Karpas-422 (cell line): ENCODE measurements around the gene ANGPTL4. TPM values are rescaled to one million over a fixed set of nuclear protein-coding genes. Genes with fewer than 3 reads are reported as not detected.
A peak's percentile ranks its signal among the peaks of the same experiment; 100 is the strongest.
"Not testable (repeated sequence)": the region's sequence is repeated elsewhere in the genome, so short reads cannot be mapped to it uniquely, and the experiment has no call there.

Experiments
- DNase-seq: peaks from one replicate; pipeline ENCODE4 v3.0.0-alpha.2; 2015
- H2AFZ ChIP-seq: fragments of 200-600 bp; sonication (generic); 2 replicates; pipeline ENCODE4 v1.6.1; 2014; ENCODE audit warnings: antibody characterized with exemption, low read length, mixed read lengths
- H3K27ac ChIP-seq: fragments of 200-600 bp; sonication (generic); 2 replicates; pipeline ENCODE4 v1.5.1; 2014; ENCODE audit warnings: mild to moderate bottlenecking, low read length, moderate library complexity
- H3K27me3 ChIP-seq: fragments of 200-600 bp; sonication (generic); 2 replicates; pipeline ENCODE4 v1.6.1; 2014; ENCODE audit warnings: low read length, mixed read lengths
- H3K36me3 ChIP-seq: fragments of 200-600 bp; sonication (generic); 2 replicates; pipeline ENCODE4 v1.6.1; 2014; ENCODE audit warnings: low read length, mixed read lengths; ENCODE audit not compliant: insufficient read depth
- H3K4me1 ChIP-seq: fragments of 200-600 bp; sonication (generic); 2 replicates; pipeline ENCODE4 v1.6.1; 2014; ENCODE audit warnings: mild to moderate bottlenecking, low read length, mixed read lengths
- H3K4me2 ChIP-seq: fragments of 200-600 bp; sonication (generic); 2 replicates; pipeline ENCODE4 v1.6.1; 2014; ENCODE audit warnings: low read length, low read depth, mild to moderate bottlenecking; ENCODE audit not compliant: poor library complexity, severe bottlenecking
- H3K4me3 ChIP-seq: fragments of 200-600 bp; sonication (generic); 2 replicates; pipeline ENCODE4 v1.5.1; 2014; ENCODE audit warnings: mild to moderate bottlenecking, antibody characterized with exemption, low read length, mixed read lengths
- H3K79me2 ChIP-seq: fragments of 200-600 bp; sonication (generic); 2 replicates; pipeline ENCODE4 v1.6.1; 2014; ENCODE audit warnings: mild to moderate bottlenecking, low read length, mixed read lengths
- H3K9ac ChIP-seq: fragments of 200-600 bp; sonication (generic); 2 replicates; pipeline ENCODE4 v1.6.0; 2014; ENCODE audit warnings: low read length
- H3K9me2 ChIP-seq: fragments of 200-600 bp; sonication (generic), shearing (Covaris generic); replicated peaks from 2 replicates; pipeline ENCODE4 v1.6.0; 2014; ENCODE audit warnings: mild to moderate bottlenecking, low read length, moderate library complexity; ENCODE audit not compliant: insufficient read depth
- H3K9me3 ChIP-seq: fragments of 300-700, 200-600 bp; sonication (generic); 2 replicates; pipeline ENCODE4 v1.6.1; 2014; ENCODE audit warnings: low read length, mixed read lengths
- H4K20me1 ChIP-seq: fragments of 200-600 bp; sonication (generic); 2 replicates; pipeline ENCODE4 v1.6.1; 2014; ENCODE audit warnings: mild to moderate bottlenecking, antibody characterized with exemption, low read length, low read depth; ENCODE audit not compliant: insufficient read depth
- total RNA-seq: library from RNA; depleted of rRNA; stranded (reverse); fragments of >200 nt; shearing (Covaris generic); gene quantifications from 2 replicates; pipeline ENCODE4 v1.2.3, GENCODE V29; 2014; ENCODE audit warnings: low replicate concordance

ANGPTL4 gene
- total RNA-seq, 1 experiment from 2014 or later, result not detected

- Histone ChIP-seq H3K4me2 (no peak overlapping the region), H3K27ac (no peak overlapping the region), H4K20me1 (no peaks in the 10 kb centered on the region), H2AFZ (no peak overlapping the region), H3K4me1 (peaks cover under 1% of the 10 kb centered on the region; the same call in 1 of the 2 replicates), H3K27me3 (no peaks in the 10 kb centered on the region), H3K79me2 (no peaks in the 10 kb centered on the region), H3K36me3 (no peaks in the 10 kb centered on the region), H3K9me2 (no peaks in the 10 kb centered on the region), H3K9ac (no peak overlapping the region), H3K9me3 (no peaks in the 10 kb centered on the region), H3K4me3 (no peak overlapping the region)
- no peak for DNase-seq
Measured at GRCh38 chr19:8337728-8338127, 26.2 kb upstream of the ANGPTL4 start.

GRCh38 chr19:8338835-8339234, 25.1 kb upstream of the ANGPTL4 start:
- H3K27ac ChIP-seq, result no peak overlapping the region
- no peaks in the 10 kb centered on the region for H3K9me2 ChIP-seq
- no peaks in the 10 kb centered on the region for H4K20me1 ChIP-seq
- H3K4me3 ChIP-seq, result no peak overlapping the region
- no peak for DNase-seq
- H3K4me1 ChIP-seq, result peaks cover 6% of the 10 kb centered on the region
- no peak overlapping the region for H3K4me2 ChIP-seq
- no peak overlapping the region for H2AFZ ChIP-seq
- H3K27me3 ChIP-seq, result no peaks in the 10 kb centered on the region
- H3K9ac ChIP-seq, result no peak overlapping the region
- H3K36me3 ChIP-seq, result no peaks in the 10 kb centered on the region
- no peaks in the 10 kb centered on the region for H3K79me2 ChIP-seq
- no peaks in the 10 kb centered on the region for H3K9me3 ChIP-seq

GRCh38 chr19:8340341-8341096, 23.4 kb upstream of the ANGPTL4 start:
- DNase-seq, result no peak
- H3K27ac ChIP-seq, result no peak overlapping the region
- no peaks in the 10 kb centered on the region for H3K36me3 ChIP-seq
- H3K4me1 ChIP-seq, result peaks cover 6% of the 10 kb centered on the region
- no peaks in the 10 kb centered on the region for H3K9me3 ChIP-seq
- no peak overlapping the region for H3K4me3 ChIP-seq
- H3K4me2 ChIP-seq, result no peak overlapping the region
- no peak overlapping the region for H2AFZ ChIP-seq
- H4K20me1 ChIP-seq, result no peaks in the 10 kb centered on the region
- no peak overlapping the region for H3K9ac ChIP-seq
- no peaks in the 10 kb centered on the region for H3K79me2 ChIP-seq
- H3K27me3 ChIP-seq, result no peaks in the 10 kb centered on the region
- no peaks in the 10 kb centered on the region for H3K9me2 ChIP-seq

GRCh38 chr19:8341504-8341903, 22.5 kb upstream of the ANGPTL4 start:
- DNase-seq, H3K4me1 ChIP-seq, H3K4me3 ChIP-seq, H3K36me3 ChIP-seq, H4K20me1 ChIP-seq, H3K9ac ChIP-seq, H3K79me2 ChIP-seq, H3K9me2 ChIP-seq, H3K9me3 ChIP-seq, H3K27me3 ChIP-seq, H3K27ac ChIP-seq, H3K4me2 ChIP-seq, H2AFZ ChIP-seq: not testable (repeated sequence)

- DNase-seq, result no peak
- Histone ChIP-seq H3K4me1 (peaks cover 6% of the 10 kb centered on the region), H3K4me2 (no peak overlapping the region), H2AFZ (no peak overlapping the region), H3K27ac (no peak overlapping the region), H4K20me1 (no peaks in the 10 kb centered on the region), H3K9me2 (no peaks in the 10 kb centered on the region), H3K79me2 (no peaks in the 10 kb centered on the region), H3K27me3 (no peaks in the 10 kb centered on the region), H3K9me3 (no peaks in the 10 kb centered on the region), H3K4me3 (no peak overlapping the region), H3K9ac (no peak overlapping the region), H3K36me3 (no peaks in the 10 kb centered on the region)
Measured at GRCh38 chr19:8342316-8342683, 21.7 kb upstream of the ANGPTL4 start.

GRCh38 chr19:8342684-8343482, 21.1 kb upstream of the ANGPTL4 start, which contains the start of gene KANK3:
KANK3 (minus strand) TSS chr19:8343262; CDS start chr19:8337828, 5,434 bp downstream.
- no peaks in the 10 kb centered on the region for H3K79me2 ChIP-seq
- H3K4me3 ChIP-seq, result peak within 1 kb of the TSS; percentile 38; the same call in 1 of the 2 replicates
- no peaks in the 10 kb centered on the region for H4K20me1 ChIP-seq
- H3K4me2 ChIP-seq, result peak within 1 kb of the TSS; percentile 59
- H2AFZ ChIP-seq, result no peak within 1 kb of the TSS
- H3K4me1 ChIP-seq, result peaks cover 6% of the 10 kb centered on the region
- no peak within 1 kb of the TSS for H3K27ac ChIP-seq
- no peaks in the 10 kb centered on the region for H3K36me3 ChIP-seq
- H3K9me3 ChIP-seq, result no peaks in the 10 kb centered on the region
- DNase-seq, result peak; percentile 98
- H3K9me2 ChIP-seq, result no peaks in the 10 kb centered on the region
- H3K27me3 ChIP-seq, result no peaks in the 10 kb centered on the region
- H3K9ac ChIP-seq, result no peak within 1 kb of the TSS

- Histone ChIP-seq H3K79me2 (no peaks in the 10 kb centered on the region), H3K27me3 (no peaks in the 10 kb centered on the region), H3K36me3 (no peaks in the 10 kb centered on the region), H2AFZ (no peak overlapping the region), H3K9me2 (no peaks in the 10 kb centered on the region), H3K4me2 (peak overlapping the region; percentile 59), H3K4me3 (no peak overlapping the region), H3K9ac (no peak overlapping the region), H3K9me3 (no peaks in the 10 kb centered on the region), H3K4me1 (peaks cover 6% of the 10 kb centered on the region), H4K20me1 (no peaks in the 10 kb centered on the region), H3K27ac (no peak overlapping the region)
- DNase-seq, result no peak
Measured at GRCh38 chr19:8343483-8343844, 20.5 kb upstream of the ANGPTL4 start.

GRCh38 chr19:8349629-8350372, 14.2 kb upstream of the ANGPTL4 start:
- not testable (repeated sequence) for H2AFZ ChIP-seq, H4K20me1 ChIP-seq, H3K9ac ChIP-seq, H3K9me2 ChIP-seq, H3K4me1 ChIP-seq, H3K79me2 ChIP-seq, DNase-seq, H3K36me3 ChIP-seq, H3K27ac ChIP-seq, H3K4me3 ChIP-seq, H3K27me3 ChIP-seq, H3K4me2 ChIP-seq, H3K9me3 ChIP-seq
